Measurements from ENCODE around the gene RASSF5. TPM values are rescaled to one million over a fixed set of nuclear protein-coding genes. Genes with fewer than 3 reads are reported as not detected.

RASSF5 gene
- total RNA-seq, 2 donors from 2014 or later = 0.20 to 0.26 TPM

DNA sequence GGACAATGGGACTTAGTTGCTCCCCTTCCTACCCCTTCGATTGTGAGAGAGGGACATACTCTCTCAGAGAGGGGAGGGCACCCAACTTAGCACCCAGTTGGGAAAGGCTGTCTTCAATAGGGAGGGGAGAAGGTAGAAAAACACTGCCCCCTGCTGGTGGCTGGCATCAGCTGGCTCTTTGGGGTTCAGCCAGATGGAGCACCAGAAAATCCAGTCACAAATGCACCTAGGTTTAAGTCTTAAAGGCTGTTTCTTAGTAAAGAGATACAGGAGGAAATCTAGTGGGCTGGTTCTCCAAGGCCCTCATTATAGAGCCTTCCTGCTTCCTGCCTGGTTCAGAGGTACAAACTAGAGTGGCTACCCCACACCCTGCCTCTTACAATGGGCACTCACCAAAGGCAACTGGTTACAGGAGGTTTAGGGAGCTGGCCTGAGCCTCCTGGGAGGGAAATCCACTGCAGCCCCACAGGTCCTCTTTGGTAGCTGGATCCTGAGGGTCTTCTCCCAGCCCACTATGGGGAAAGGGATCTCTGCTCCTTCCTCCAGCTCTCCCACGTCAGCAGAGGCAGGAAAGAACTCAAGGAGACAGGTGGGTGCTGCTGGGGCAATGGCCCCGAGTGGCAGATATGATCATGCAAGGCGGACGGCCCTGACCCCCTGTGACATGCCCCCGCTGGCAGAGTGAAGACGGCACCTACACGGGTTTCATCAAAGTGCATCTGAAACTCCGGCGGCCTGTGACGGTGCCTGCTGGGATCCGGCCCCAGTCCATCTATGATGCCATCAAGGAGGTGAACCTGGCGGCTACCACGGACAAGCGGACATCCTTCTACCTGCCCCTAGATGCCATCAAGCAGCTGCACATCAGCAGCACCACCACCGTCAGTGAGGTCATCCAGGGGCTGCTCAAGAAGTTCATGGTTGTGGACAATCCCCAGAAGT, 76.6 kb downstream of the RASSF5 start:
- no peak overlapping the region for H3K9ac ChIP-seq (ENCODE audit: extremely low read depth, low read length, poor library complexity, severe bottlenecking)
- peak; percentile 93 for DNase-seq
- Mint-ChIP-seq H3K36me3 (ENCODE audit: low read depth) (peaks cover 2% of the 10 kb centered on the region), H3K27me3 (ENCODE audit: insufficient read depth) (no peaks in the 10 kb centered on the region), H3K27ac (peak overlapping the region; percentile 5), H3K4me3 (no peak overlapping the region), H3K4me1 (peaks cover 3% of the 10 kb centered on the region), H3K9me3 (no peaks in the 10 kb centered on the region)
- H3K4me3 ChIP-seq (ENCODE audit: low read length) = no peak overlapping the region
- H3K27ac ChIP-seq (ENCODE audit: low read depth, low read length) = no peak overlapping the region
- 88% methylated on average over 14 to 16 of the region's 16 CpGs for WGBS, 2 experiments (ENCODE audit: insufficient coverage in 1 of 2, insufficient read length in 1 of 2)
- no peaks in the 10 kb centered on the region for H3K9me3 ChIP-seq (ENCODE audit: control insufficient read depth, low read length)
- no peaks in the 10 kb centered on the region for H3K27me3 ChIP-seq (ENCODE audit: control insufficient read depth, insufficient read depth, low read length, poor library complexity, severe bottlenecking)
- H3K36me3 ChIP-seq (ENCODE audit: control insufficient read depth, insufficient read depth, low read length) = peaks cover under 1% of the 10 kb centered on the region
- H3K4me1 ChIP-seq (ENCODE audit: control insufficient read depth, insufficient read depth, low read length) = no peaks in the 10 kb centered on the region
- TF ChIP-seq, protein P1, sequence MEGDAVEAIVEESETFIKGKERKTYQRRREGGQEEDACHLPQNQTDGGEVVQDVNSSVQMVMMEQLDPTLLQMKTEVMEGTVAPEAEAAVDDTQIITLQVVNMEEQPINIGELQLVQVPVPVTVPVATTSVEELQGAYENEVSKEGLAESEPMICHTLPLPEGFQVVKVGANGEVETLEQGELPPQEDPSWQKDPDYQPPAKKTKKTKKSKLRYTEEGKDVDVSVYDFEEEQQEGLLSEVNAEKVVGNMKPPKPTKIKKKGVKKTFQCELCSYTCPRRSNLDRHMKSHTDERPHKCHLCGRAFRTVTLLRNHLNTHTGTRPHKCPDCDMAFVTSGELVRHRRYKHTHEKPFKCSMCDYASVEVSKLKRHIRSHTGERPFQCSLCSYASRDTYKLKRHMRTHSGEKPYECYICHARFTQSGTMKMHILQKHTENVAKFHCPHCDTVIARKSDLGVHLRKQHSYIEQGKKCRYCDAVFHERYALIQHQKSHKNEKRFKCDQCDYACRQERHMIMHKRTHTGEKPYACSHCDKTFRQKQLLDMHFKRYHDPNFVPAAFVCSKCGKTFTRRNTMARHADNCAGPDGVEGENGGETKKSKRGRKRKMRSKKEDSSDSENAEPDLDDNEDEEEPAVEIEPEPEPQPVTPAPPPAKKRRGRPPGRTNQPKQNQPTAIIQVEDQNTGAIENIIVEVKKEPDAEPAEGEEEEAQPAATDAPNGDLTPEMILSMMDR (conservative IDR thresholded peaks at IDR 0.05) = peak; percentile 98

DNA sequence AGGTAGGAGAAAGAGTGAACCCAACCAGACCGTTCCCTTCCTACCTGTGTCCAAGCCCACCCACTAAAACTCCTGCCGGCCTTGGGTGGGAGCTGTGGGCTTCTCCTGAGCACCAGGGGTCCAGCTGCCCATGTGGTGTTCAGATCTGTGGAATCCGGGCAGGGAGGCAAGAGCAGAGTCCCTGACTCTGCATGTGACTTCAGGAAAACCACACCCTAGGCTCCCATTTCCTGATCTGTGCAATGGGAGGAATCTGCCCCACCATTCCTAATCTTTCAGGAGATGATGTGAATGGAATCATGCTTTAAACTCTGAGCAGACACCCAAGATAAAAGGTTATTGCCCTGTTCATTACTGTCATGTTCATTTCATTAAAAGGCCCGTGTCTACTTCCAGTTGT, 77.4 kb downstream of the RASSF5 start:
- Histone ChIP-seq H3K9me3 (ENCODE audit: control insufficient read depth, low read length) (no peaks in the 10 kb centered on the region), H3K36me3 (ENCODE audit: control insufficient read depth, insufficient read depth, low read length) (peaks cover 5% of the 10 kb centered on the region), H3K27me3 (ENCODE audit: control insufficient read depth, insufficient read depth, low read length, poor library complexity, severe bottlenecking) (no peaks in the 10 kb centered on the region), H3K4me3 (ENCODE audit: low read length) (no peak overlapping the region), H3K27ac (ENCODE audit: low read depth, low read length) (no peak overlapping the region), H3K4me1 (ENCODE audit: control insufficient read depth, insufficient read depth, low read length) (no peaks in the 10 kb centered on the region), H3K9ac (ENCODE audit: extremely low read depth, low read length, poor library complexity, severe bottlenecking) (no peak overlapping the region)
- Mint-ChIP-seq H3K4me1 (peaks cover 3% of the 10 kb centered on the region), H3K27me3 (ENCODE audit: insufficient read depth) (no peaks in the 10 kb centered on the region), H3K36me3 (ENCODE audit: low read depth) (peaks cover 2% of the 10 kb centered on the region), H3K4me3 (no peak overlapping the region), H3K27ac (no peak overlapping the region), H3K9me3 (no peaks in the 10 kb centered on the region)
- 75 to 100% methylated on average over 1 to 4 of the region's 4 CpGs for WGBS, 2 experiments (ENCODE audit: insufficient coverage in 1 of 2, insufficient read length in 1 of 2)
- DNase-seq = no peak
- TF ChIP-seq, protein P1 (conservative IDR thresholded peaks at IDR 0.05) = no peak

DNA sequence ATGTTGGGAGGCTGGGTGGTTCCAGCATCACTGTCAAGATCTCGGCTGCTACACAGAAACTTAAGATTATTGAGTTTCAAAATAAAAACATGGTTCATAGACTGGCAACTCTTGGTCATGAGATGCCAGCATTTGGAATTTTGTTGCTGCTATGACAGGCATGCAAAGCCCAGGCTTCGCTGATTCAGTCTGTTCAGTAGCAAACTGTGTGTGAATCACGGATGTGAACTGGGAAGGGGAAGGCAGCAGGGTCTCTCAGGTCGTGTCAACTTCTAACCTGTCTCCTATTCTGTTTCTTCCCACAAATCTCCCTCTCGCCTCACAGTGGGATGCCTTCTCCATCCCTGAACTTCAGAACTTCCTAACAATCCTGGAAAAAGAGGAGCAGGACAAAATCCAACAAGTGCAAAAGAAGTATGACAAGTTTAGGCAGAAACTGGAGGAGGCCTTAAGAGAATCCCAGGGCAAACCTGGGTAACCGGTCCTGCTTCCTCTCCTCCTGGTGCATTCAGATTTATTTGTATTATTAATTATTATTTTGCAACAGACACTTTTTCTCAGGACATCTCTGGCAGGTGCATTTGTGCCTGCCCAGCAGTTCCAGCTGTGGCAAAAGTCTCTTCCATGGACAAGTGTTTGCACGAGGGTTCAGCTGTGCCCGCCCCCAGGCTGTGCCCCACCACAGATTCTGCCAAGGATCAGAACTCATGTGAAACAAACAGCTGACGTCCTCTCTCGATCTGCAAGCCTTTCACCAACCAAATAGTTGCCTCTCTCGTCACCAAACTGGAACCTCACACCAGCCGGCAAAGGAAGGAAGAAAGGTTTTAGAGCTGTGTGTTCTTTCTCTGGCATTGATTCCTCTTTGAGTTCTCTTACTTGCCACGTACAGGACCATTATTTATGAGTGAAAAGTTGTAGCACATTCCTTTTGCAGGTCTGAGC, 79.4 kb downstream of the RASSF5 start:
- Histone ChIP-seq H3K4me3 (ENCODE audit: low read length) (no peak overlapping the region), H3K36me3 (ENCODE audit: control insufficient read depth, insufficient read depth, low read length) (peaks cover 21% of the 10 kb centered on the region), H3K9ac (ENCODE audit: extremely low read depth, low read length, poor library complexity, severe bottlenecking) (no peak overlapping the region), H3K4me1 (ENCODE audit: control insufficient read depth, insufficient read depth, low read length) (no peaks in the 10 kb centered on the region), H3K9me3 (ENCODE audit: control insufficient read depth, low read length) (no peaks in the 10 kb centered on the region), H3K27ac (ENCODE audit: low read depth, low read length) (no peak overlapping the region), H3K27me3 (ENCODE audit: control insufficient read depth, insufficient read depth, low read length, poor library complexity, severe bottlenecking) (no peaks in the 10 kb centered on the region)
- H3K4me3 Mint-ChIP-seq = no peak overlapping the region
- H3K9me3 Mint-ChIP-seq = no peaks in the 10 kb centered on the region
- H3K4me1 Mint-ChIP-seq = peaks cover 3% of the 10 kb centered on the region
- peaks cover 4% of the 10 kb centered on the region for H3K36me3 Mint-ChIP-seq (ENCODE audit: low read depth)
- WGBS, 2 experiments (ENCODE audit: insufficient coverage in 1 of 2, insufficient read length in 1 of 2) = 82 to 84% methylated on average over 7 to 12 of the region's 13 CpGs
- no peaks in the 10 kb centered on the region for H3K27me3 Mint-ChIP-seq (ENCODE audit: insufficient read depth)
- DNase-seq = no peak
- TF ChIP-seq, protein P1 (conservative IDR thresholded peaks at IDR 0.05) = no peak
- no peak overlapping the region for H3K27ac Mint-ChIP-seq
